ENCODE results near the gene TELO2.

The TELO2 gene

DNA sequence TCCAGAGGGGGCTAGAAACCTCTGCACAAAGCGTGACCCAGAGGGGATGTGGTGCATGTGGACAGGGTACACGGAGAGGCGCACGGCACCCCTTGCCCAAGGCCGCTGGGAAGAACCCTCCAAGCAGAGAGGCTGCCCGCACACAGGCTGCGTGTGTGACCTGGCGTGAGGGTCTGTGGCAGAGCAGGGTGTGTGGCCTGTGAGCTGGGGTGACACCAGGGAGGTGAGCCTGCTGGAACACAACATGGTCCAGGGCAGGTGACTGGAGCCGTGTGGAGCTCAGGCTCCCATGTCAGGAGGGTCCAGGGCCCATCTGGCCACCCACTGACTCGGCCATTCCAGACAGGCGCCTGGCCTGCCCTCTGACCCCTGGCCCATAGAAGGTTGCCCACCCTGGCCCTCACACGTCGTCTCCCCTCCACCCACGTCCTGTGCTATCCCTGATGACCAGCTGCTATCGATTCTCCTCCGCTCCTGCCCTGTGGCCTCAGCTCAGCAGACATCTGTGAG, 25.5 kb downstream of the TELO2 start:
- no peak for DNase-seq (ENCODE audit: low read depth)

DNA sequence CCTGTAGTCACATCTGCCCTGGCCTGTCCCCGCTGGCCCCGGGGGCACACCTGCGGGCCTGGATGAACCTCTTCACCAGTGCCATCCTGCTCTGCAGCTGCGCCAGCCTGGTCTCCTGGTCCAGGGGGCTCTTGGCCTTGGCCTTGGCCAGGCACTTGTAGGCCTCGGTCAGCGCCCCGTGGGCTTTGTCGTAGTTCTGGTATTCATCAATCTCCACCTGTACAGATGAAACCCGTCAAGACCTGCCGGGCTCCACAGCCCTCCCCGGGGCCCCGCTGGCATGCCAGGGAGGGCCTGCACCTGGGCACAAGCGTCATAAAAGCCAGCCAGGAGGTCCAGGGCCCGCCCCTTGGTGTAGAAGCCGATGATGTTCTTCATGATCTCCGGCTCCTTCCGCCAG, 26.7 kb downstream of the TELO2 start:
- DNase-seq (ENCODE audit: low read depth), result no peak

DNA sequence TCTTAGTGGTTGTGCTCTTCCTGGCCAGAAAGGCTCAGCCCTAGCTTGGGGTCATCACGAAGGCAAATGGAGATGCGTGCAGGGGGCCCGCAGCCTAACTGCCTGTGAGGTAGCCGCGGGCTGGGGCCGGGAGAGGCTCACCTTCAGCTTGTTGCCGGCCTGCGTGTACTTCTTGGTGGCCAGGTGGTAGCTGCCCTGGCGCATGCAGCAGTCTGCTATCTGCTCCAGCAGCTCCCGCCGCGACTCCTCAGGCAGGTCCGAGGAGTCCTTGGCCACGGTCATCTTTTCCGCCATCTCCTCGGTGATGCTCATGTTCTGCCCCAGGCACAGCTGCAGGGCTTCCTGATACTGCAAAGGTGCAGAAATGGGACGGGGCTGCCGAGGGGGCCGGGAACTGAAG, 27.3 kb downstream of the TELO2 start:
- no peak for DNase-seq (ENCODE audit: low read depth)

DNA sequence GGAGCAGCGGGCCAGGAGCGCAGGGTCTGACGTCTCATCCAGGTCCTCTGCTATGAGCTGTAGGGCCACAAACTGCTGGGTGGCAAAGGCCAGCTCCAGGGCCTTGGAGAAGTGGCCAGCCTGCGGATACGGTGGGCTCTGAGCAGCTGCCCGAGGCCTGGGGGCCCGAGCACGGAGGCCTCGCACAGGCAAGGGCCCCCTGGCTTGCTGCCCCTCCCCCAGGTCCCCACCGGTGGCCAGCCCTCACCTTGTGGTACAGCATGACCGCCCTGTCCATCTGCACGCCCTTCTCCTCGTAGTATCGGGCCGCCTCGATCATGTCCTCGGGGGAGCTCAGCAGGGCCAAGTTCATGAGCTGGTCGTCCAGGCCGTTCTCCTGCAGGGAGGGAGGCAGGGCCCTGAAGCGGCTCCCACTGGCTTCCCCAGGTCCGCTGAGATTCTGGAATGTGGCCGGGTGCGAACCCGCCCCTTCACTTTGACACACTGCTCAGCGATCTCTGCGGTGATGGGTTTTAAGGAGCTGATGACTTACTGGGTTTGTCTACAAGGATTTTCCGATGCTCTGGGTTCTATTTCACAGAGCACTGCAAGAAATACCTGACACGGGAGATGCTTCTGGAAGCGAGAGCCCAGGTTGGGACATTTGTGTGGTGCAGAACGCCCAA, 30.6 kb downstream of the TELO2 start:
- no peak for DNase-seq (ENCODE audit: low read depth)

DNA sequence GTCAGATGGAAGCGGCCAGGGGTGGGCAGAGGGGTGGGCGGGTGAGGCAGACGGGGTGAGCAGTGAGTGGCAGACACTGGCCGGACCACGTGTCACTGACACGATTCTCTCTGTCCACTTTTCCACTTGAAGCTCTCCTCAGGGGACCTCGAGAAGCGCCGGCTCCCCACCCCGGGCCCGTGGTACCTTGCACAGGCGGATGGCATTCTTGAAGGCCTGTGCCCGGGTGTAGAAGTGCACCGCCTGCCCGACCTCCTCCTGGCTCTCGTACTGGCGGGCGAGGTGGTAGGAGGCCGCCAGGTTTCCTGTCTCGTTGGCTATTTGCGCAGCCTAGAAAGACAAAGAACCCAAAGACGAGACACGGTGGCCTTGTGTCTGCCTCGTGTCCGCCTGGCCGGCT, 31.2 kb downstream of the TELO2 start:
- DNase-seq (ENCODE audit: low read depth), result no peak

DNA sequence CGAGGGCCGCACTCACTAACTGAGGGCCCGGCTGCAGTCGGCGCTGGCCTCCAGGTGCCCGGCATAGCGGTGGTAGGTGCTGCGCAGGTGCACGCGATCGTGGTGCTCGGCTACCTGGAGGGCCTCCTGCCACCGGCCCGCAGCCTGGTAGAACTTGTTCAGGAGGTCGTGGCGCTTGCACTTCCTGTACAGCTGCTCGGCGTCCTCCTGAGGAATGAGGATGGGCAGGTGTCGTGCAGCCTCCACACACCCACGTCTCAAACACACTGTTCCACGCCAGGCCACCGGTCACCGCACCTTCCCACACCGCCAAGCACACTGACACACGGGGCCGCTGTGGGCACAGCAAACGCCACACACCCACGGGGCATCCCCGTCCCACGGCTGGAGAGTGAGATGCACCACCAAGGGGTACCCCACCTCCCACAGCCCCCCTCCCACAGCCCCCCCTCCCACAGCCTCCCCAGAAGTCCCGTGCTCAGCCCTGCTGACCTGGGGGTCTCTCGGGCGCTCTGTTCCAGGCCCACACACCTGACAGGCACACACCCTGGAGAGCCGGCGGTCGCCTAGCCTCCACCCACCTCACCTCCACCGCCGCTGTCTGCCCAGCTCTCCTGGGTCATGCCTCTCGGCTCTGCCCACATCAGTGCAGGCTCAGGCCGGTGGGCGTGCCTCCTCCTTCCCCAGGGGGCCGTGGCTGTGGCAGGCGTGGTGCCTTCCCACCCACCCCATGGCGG, 32.9 kb downstream of the TELO2 start:
- no peak for DNase-seq (ENCODE audit: low read depth)

DNA sequence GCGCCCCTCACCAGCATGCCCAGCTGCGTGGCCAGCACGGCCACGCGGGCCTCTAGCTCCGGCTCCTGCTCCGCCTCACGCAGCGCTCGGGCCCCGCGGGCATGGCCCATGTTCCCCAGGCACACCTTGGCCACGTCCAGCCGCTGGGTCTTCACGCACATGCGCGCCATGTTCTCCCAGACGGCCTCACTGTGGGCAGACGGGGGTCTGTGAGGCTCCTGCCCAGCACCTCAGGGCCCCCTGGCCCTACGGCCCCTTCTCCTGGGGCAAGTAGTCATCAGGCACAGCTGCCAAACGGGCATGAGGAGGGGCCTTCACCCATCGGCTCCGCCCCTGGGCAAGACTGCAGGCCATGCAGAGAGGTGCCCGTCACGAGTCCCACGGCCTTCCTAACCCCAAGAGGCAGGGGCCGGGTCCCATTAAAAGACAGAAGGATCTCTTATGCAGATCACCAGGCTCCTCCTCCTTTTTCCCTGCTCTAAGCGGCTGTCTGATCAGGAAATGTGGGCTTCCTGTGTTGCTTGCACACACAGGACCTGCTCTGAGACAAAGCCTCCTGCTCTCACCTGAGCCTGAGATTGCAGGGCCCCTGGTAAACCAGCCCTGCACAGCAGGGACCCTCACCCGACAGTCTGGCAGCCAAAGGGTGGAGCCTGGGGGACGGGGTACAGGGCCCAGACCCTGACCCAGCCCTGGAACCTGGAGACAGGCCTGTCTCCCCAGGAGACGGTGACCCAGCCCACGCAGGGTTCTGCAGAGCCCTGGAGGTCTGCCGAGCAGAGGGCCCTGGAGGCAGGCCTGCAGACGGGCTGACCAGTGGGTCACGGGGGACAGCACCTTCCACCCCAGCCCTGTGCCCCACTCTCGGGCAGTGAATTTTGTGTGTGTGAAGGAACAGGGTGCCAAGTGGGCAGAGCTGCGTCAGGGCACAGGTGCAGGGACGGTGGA, 33.7 kb downstream of the TELO2 start:
- no peak for DNase-seq (ENCODE audit: low read depth)

DNA sequence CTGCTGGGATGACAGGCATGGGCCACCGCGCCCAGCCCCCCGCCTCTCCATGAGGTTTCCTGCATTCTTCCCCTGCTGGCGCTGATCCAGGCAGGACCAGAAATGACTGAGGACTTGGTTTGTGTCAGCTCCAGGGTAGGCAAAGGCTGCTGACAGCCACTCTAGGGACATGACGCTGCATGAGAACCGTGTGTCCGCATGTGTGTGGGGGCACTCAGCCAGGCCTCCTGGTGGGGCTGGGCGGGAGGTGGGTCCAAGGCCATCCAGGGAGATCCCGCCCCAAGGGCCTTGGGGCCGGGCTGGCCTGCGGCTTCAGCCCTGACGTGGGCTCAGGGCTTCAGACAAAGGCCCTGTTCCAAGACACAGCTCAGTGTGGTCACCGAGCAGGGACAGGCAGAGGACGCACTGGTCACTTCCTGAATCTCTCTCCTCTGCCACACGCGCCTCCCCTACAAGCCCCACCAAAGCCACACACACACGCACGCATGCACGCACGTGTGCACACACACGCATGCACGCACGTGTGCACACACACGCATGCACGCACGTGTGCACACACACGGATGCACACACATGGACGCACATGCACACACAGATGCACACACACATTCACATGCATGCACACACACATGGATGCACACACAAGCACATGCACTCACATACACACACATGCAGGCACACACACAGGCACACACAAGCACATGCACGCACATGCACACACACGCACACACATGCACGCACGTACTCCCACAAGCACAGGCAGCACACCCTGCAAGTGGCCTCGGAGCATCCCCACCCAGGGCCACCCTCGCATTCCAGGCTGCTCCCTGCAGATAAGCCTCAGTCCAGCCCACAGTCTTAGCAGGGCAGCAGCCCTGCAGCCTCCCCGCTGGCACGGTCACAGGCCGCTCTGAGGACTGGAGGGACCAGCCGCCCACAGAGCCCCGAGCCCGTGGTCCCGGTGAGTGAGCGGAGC, 35.0 kb downstream of the TELO2 start:
- no peak for DNase-seq (ENCODE audit: low read depth)

DNA sequence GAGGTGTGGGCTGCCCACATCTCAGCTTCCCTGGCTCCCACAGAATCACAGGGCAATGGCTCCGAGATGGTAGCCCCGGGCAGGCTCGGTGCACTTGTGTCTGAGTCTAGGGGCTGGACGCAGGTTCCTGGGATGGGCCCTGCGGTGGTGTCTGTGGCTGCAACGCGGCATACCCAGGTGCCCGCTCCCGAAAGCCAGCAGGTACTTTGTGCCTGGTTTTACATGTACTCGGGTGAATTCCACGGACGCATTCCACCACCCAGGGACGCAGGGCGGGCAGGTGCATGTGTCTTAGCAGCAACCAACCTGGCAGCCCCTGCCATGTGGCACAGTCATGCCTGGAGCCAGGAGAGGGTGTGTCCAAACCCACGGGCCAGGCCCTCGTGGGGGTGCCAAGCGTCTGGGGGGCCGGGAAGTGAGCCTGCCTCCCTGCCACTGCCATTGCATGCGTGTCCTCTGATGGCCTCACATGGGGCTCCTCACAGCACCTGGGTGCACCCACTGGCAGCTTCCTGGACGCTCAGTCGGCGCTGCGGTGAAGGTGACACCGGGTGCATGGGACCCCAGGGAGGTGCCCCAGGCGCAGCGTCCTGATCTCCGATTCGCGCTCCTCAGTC, 35.9 kb downstream of the TELO2 start:
- DNase-seq (ENCODE audit: low read depth), result no peak

DNA sequence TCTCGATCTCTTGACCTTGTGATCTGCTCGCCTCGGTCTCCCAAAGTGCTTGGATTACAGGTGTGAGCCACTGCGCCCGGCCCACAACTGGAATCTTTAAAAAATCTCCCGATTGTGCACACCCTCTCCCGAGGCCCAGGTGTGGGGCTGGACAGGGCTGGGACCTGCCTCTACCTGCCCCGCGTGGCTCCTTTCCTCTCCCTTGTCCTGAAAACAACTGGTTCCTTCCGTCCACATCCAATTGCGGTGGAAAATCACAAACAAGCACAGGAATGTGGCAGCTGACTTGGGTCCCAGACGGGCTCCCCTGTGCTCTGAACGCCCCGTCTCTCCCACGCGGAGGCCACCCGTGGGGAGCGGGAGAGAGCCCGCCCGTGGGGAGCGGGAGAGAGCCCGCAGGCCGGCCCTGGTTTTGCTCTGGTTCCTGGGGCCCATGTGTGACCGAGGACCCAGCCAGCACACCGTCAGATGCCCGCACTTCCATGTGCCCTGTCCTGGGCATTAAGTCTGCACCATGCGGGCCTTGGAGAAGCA, 37.3 kb downstream of the TELO2 start:
- DNase-seq (ENCODE audit: low read depth), result no peak

DNA sequence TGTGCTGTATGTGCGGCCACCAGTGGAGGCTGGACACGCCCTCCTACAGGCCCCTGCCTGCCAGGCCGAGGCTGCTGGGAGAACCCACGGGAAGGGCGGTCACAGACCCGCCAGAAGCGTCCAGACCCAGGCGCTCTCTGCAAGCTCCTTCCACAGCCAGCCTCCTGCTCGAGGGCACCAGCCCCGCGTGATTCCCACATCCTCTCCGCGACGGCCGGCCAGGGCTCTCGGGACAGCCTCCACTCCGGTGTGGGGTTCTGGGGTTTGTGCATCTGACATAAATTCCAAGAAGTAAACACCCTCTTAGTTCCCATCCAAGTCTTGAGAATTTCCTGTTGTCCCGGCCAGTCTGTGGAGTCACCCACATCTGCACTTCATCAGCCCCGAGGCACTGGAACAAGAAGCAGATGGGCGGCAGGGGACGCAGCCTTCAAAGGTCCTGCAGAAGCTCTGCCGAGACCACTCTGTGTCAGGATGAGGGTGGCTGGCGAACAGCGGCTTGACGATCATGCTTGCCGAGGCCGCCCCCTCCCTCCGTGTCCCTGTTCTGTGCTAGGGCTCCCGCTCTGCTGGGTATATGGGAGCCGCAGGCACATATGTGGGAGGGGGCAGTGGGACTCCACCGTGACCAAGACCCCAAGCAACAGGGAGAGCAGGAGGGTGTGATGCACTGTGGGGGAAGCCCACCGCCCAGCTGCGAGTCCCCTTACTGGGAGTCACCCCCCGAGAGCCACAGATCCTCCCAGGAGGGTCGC, 37.9 kb downstream of the TELO2 start:
- no peak for DNase-seq (ENCODE audit: low read depth)

DNA sequence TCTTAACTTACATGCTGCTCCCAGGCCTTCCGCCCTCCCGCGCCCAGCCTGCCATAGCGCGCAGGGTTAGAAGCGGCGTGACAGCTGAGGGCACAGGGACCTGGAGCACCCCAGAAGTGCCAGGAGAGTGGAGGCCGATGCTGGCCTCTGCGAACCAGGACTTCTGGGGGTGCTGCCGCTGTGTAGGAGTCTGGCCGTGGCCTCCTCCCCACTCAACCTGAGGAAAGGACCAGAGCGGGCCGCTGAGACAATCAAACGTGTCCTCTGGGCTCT, 38.4 kb downstream of the TELO2 start:
- no peak for DNase-seq (ENCODE audit: low read depth)

DNA sequence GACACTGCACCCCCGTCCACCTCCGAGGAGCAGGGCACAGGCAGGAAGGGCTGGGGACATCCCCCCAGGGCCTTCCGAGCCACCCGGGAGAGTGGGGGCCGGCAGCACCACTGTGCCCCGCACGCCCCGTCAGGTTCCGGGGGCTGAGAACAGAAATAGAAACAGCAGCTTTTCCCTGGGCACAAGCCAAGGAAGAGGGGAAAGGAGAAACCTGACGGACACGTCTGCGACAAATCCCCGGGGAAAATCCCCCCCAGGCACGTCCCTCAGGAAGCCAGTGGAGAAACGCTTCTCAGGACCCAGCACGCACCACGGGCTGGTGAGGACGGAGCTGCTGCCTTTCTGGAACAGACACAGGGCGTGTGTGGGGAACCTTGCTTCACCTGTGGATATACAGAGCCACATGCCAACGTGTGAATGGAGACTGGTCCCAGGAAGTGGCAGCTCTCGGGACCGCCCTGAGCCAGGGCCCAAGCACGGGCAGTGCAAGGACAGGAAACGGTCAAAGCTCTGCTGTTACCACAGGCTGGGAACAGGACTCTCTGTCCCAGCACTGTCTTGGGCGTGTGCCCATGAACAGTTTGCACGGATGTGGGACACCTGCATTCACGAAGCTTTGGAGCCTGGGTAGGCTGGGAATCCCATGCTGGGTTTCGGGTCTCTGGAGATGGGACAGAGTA, 39.1 kb downstream of the TELO2 start:
- DNase-seq (ENCODE audit: low read depth), result no peak

DNA sequence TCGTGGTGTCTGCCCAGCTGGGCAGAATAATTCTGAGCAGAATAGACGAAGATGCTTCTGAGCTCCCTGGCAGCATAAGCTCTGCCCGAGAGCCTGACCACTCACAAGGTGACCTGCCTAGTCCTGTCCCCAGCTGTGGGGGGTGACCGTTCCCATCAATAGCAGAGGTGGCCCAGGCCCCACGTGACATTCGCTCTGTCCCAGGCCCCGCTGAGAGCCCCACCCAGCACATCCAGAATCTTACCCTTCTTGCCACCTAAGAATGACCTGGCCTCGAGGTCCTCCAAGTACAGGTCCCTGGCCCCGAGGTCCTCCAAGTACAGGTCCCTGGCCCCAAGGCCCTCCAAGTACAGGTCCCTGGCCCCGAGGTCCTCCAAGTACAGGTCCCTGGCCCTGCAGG, 39.6 kb downstream of the TELO2 start:
- no peak for DNase-seq (ENCODE audit: low read depth)

DNA sequence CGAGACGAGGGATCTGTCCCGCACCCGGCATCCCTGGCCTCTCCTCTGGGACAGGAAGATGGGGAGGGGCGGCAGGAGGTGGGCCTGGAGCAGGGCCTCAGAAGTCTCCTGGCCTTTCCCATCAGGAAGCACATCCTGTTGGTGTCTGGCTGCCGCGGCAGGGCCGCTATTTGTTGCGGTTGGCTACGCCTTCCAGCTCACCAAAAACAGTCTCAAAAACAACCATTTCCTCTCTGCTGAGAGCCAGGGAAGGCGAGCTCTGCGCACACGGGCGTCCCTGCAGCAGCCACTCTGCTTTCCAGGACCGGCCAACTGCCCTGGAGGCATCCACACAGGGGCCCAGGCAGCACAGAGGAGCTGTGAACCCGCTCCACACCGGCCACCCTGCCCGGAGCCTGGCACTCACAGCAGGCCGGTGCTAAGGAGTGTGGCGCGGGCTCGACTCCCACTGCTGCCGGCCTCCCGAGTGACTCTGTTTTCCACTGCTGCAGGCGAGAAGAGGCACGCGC, 40.3 kb downstream of the TELO2 start, which contains the start of gene TMEM204:
Gene TMEM204, plus strand, starts transcription at position 224 of the 509 bp plus-strand sequence. CDS start 610 bp downstream, outside the sequence.
- DNase-seq (ENCODE audit: low read depth), result no peak

DNA sequence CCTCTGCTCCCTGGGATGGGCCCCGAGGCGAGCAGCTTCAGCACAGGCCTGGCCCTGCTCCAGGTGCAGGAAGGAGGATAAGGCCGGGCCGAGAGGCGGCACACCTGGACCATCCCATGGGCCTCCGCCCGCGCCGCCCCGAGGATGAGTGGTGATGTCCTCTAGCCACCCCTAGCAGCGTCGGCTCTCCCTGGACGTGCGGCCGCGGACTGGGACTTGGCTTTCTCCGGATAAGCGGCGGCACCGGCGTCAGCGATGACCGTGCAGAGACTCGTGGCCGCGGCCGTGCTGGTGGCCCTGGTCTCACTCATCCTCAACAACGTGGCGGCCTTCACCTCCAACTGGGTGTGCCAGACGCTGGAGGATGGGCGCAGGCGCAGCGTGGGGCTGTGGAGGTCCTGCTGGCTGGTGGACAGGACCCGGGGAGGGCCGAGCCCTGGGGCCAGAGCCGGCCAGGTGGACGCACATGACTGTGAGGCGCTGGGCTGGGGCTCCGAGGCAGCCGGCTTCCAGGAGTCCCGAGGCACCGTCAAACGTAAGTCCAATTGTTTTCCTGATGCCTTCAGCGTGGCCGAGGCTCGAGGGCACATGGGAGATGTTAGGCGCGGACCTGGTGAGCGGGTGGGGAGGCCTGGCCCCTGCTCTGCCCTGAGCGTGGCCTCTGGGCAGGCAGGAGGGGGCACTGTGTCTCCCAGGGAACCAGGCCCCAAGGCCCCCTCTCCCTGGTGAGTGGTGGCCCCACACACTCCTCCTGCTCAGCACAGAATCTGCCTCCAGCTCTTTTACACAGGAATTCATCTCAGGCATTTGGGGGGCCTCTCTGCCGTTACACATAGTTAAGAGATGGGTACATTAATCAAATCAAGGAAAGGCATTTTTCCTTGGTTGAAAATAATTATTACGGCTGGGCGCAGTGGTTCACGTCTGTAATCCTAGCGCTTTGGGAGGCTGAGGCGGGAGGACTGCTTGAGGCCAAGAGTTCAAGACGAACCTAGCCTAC, 41.2 kb downstream of the TELO2 start:
- DNase-seq (ENCODE audit: low read depth), result no peak

DNA sequence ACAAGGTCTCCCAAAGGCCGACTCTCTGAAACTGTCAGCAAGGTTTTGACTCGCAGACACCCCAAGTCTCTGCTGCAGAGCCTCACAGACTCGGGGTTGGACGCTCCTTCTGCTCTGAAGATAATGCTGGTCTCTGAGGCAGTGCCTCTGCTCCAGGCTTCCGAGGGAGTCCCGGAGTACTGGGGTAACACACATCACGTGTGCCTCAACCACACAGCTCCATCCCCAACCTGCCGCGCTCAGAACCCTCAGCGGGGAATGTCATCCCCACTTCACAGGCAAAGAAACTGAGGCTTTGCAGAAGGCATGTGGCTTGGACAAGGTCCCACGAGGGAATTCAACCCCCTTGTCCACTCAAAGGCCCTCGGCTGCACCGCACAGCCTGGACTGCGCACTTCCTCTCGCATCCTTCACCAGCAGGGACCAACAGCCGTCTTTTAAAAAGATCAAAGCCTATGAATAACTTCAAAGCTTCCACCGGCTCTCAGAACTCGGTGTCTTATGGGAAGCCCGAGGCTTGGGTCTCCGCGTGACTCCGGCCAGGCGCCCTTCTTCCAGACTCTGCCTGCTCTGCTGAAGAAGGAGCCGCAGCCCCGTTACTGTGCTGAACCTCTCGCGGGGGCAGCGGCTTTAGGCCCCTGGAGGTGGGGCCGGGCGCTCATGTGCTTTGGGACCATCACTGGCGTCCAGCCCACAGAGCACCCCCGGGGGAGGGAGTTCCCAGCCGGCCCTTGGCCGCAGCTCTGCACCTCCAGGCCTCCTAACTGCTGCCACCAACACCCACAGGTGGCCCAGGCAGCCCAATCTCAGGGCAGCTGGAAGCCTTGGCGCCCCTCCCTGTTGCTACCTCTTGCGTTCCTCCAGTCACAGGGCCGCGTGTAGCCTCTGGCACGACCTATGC, 42.5 kb downstream of the TELO2 start:
- DNase-seq (ENCODE audit: low read depth), result no peak

Data from stimulated activated CD8-positive, alpha-beta memory T cell treated with anti-CD3 and anti-CD28 coated beads, Interleukin-12 subunit alpha, Interleukin-12 subunit beta, amount 100 ng/mL, for 1 hour (primary cell).